NCI-H2196 (cell line): ENCODE results near the gene CDK18.

Experiments
- DNase-seq: peaks from one replicate; lab custom pipeline; 2025; ENCODE audit not compliant: unreplicated experiment; lab: John Stamatoyannopoulos, UW

The CDK18 gene

GRCh38 chr1:205502111-205502810 is 2.2 kb upstream of the CDK18 start:
- no peak for DNase-seq

GRCh38 chr1:205502992-205503391 is 1.5 kb upstream of the CDK18 start:
- no peak for DNase-seq

GRCh38 chr1:205505076-205505729 is 734 bp downstream of the CDK18 start:
- no peak for DNase-seq

GRCh38 chr1:205505791-205506190 is 1.3 kb downstream of the CDK18 start:
- DNase-seq: no peak

- DNase-seq: no peak
Measured at GRCh38 chr1:205506409-205507200, 2.1 kb downstream of the CDK18 start.

- no peak for DNase-seq
Measured at GRCh38 chr1:205508227-205508714, 3.8 kb downstream of the CDK18 start.

GRCh38 chr1:205510308-205510950 is 6.0 kb downstream of the CDK18 start:
- DNase-seq: no peak

GRCh38 chr1:205510951-205511330 is 6.5 kb downstream of the CDK18 start:
- no peak for DNase-seq

- DNase-seq: no peak
Measured at GRCh38 chr1:205512059-205513045, 7.9 kb downstream of the CDK18 start.

GRCh38 chr1:205513774-205514173 is 9.3 kb downstream of the CDK18 start:
- no peak for DNase-seq

GRCh38 chr1:205514211-205515142 is 10.0 kb downstream of the CDK18 start:
- no peak for DNase-seq

- DNase-seq: no peak
Measured at GRCh38 chr1:205515781-205516253, 11.3 kb downstream of the CDK18 start.

GRCh38 chr1:205516362-205516761 is 11.9 kb downstream of the CDK18 start:
- DNase-seq: no peak

- DNase-seq: no peak
Measured at GRCh38 chr1:205517288-205517687, 12.8 kb downstream of the CDK18 start.

- DNase-seq: no peak
Measured at GRCh38 chr1:205517763-205518162, 13.3 kb downstream of the CDK18 start.

- DNase-seq: no peak
Measured at GRCh38 chr1:205518661-205519540, 14.4 kb downstream of the CDK18 start.

GRCh38 chr1:205519541-205520131 is 15.2 kb downstream of the CDK18 start:
- no peak for DNase-seq

- no peak for DNase-seq
Measured at GRCh38 chr1:205520709-205521108, 16.2 kb downstream of the CDK18 start.
